H1 (cell line): Measurements from ENCODE around the gene LCE1D. TPM values are rescaled to one million over a fixed set of nuclear protein-coding genes. Genes with fewer than 3 reads are reported as not detected.

Experiments
- CTCF ChIA-PET: fragments of 300-600 bp; sonication (Branson Sonifier 250); formaldehyde crosslinking; loops from one replicate; lab custom pipeline; 2021; ENCODE audit not compliant: partially characterized antibody; lab: Charles Lee
- POLR2A ChIA-PET: fragments of 300-600 bp; sonication (Branson Sonifier 250); formaldehyde crosslinking; loops from one replicate; lab custom pipeline; 2021; ENCODE audit warnings: inconsistent platforms; ENCODE audit not compliant: partially characterized antibody; lab: Charles Lee
- DNase-seq, 2 experiments: peaks; one replicate each; pipeline versions ENCODE4 v3.0.0 to v3.0.0-alpha.2; 2010 to 2022; ENCODE audit warnings: low spot score in 2 of 2, low read depth in 1 of 2, mixed read lengths in 1 of 2
- FAIRE-seq: peaks from 2 replicates; lab custom pipeline; 2011; peaks lifted over from hg19 to GRCh38; lab: Jason Lieb, UNC
- H2AFZ ChIP-seq: 2 replicates; pipeline ENCODE4 v1.8.1; 2012; ENCODE audit warnings: low read length, inconsistent platforms
- H2AK5ac ChIP-seq: 2 replicates; pipeline ENCODE4 v1.6.1; 2013; ENCODE audit warnings: low read depth, low read length
- H2BK120ac ChIP-seq: replicated peaks from 2 replicates; pipeline ENCODE3; 2013; ENCODE audit warnings: low read depth, low read length, inconsistent platforms
- H2BK12ac ChIP-seq: 2 replicates; pipeline ENCODE4 v1.6.1; 2013; ENCODE audit warnings: low read depth, low read length
- H2BK15ac ChIP-seq: 2 replicates; pipeline ENCODE4 v1.6.1; 2013; ENCODE audit warnings: low read length
- H2BK20ac ChIP-seq: 2 replicates; pipeline ENCODE4 v1.6.1; 2013; ENCODE audit warnings: low read length
- H2BK5ac ChIP-seq: 2 replicates; pipeline ENCODE4 v1.6.1; 2013; ENCODE audit warnings: low read depth, low read length
- H3K14ac ChIP-seq: 2 replicates; pipeline ENCODE4 v1.6.1; 2013; ENCODE audit warnings: inconsistent platforms; ENCODE audit not compliant: insufficient read length
- H3K18ac ChIP-seq: 2 replicates; pipeline ENCODE4 v1.6.1; 2013; ENCODE audit warnings: low read length; ENCODE audit errors: extremely low read depth
- H3K23ac ChIP-seq: 2 replicates; pipeline ENCODE4 v1.6.1; 2013; ENCODE audit warnings: inconsistent platforms; ENCODE audit not compliant: insufficient read length
- H3K23me2 ChIP-seq: 2 replicates; pipeline ENCODE4 v1.6.1; 2013; ENCODE audit warnings: low read depth, low read length
- H3K27ac ChIP-seq: 2 replicates; pipeline ENCODE4 v1.6.1; 2011; ENCODE audit warnings: low read depth, low read length, inconsistent platforms
- H3K27me3 ChIP-seq, 4 experiments: replicated peaks in 1 of 4; 1 replicate in 1 of 4; 2 replicates in 3 of 4; pipeline versions ENCODE4 v1.6.1 to v1.8.1; 2011 to 2013; ENCODE audit warnings: low read length in 3 of 4, mild to moderate bottlenecking in 3 of 4, inconsistent platforms in 2 of 4, mixed read lengths in 2 of 4, moderate library complexity in 1 of 4; ENCODE audit not compliant: control insufficient read depth in 3 of 4, insufficient read depth in 3 of 4; ENCODE audit errors: extremely low read depth in 1 of 4
- H3K36me3 ChIP-seq, 4 experiments: 2 replicates each; pipeline versions ENCODE4 v1.6.1 to v1.8.1; 2011 to 2013; ENCODE audit warnings: mild to moderate bottlenecking in 4 of 4, low read length in 3 of 4, moderate library complexity in 2 of 4, control low read depth in 1 of 4, inconsistent platforms in 1 of 4; ENCODE audit not compliant: insufficient read depth in 4 of 4, control insufficient read depth in 2 of 4
- H3K4ac ChIP-seq: replicated peaks from 2 replicates; pipeline ENCODE3; 2013; ENCODE audit warnings: low read length, low read depth, mixed read lengths, inconsistent platforms; ENCODE audit not compliant: insufficient read length
- H3K4me1 ChIP-seq, 4 experiments: replicated peaks in 1 of 4; 1 replicate in 1 of 4; 2 replicates in 3 of 4; pipeline versions ENCODE4 v1.6.1 to v1.8.1; 2011 to 2013; ENCODE audit warnings: low read length in 3 of 4, inconsistent platforms in 2 of 4, mixed read lengths in 1 of 4; ENCODE audit not compliant: insufficient read depth in 4 of 4, control insufficient read depth in 3 of 4
- H3K4me2 ChIP-seq, 2 experiments: 2 replicates each; pipeline versions ENCODE4 v1.6.1 to v1.8.1; 2011 to 2013; ENCODE audit warnings: low read depth in 2 of 2, low read length in 2 of 2, control low read depth in 1 of 2, inconsistent platforms in 1 of 2, mild to moderate bottlenecking in 1 of 2; ENCODE audit not compliant: insufficient read depth in 1 of 2
- H3K4me3 ChIP-seq, 4 experiments: fragments of 200-600, 300-600 bp in 1 of 4; sonication (generic), shearing (Covaris generic), sonication (Bioruptor Twin) in 1 of 4; 2 replicates each; pipeline versions ENCODE4 v1.5.1 to v1.8.1; 2011 to 2016; ENCODE audit warnings: low read length in 4 of 4, low read depth in 3 of 4, control low read depth in 2 of 4, inconsistent platforms in 2 of 4, mild to moderate bottlenecking in 2 of 4, mixed read lengths in 1 of 4, moderate library complexity in 1 of 4; ENCODE audit not compliant: insufficient read depth in 2 of 4; ENCODE audit errors: extremely low read depth in 1 of 4
- H3K56ac ChIP-seq: replicated peaks from 2 replicates; pipeline ENCODE3; 2013; ENCODE audit warnings: low read depth, mild to moderate bottlenecking, mixed read lengths, low read length, inconsistent platforms; ENCODE audit not compliant: insufficient read length
- H3K79me1 ChIP-seq: 2 replicates; pipeline ENCODE4 v1.6.1; 2013; ENCODE audit warnings: low read depth, low read length, control low read depth
- H3K79me2 ChIP-seq, 2 experiments: 2 replicates each; pipeline versions ENCODE4 v1.6.1 to v1.8.1; 2012 to 2013; ENCODE audit warnings: low read length in 2 of 2, mild to moderate bottlenecking in 2 of 2, inconsistent platforms in 1 of 2; ENCODE audit not compliant: insufficient read depth in 2 of 2, control insufficient read depth in 1 of 2
- H3K9ac ChIP-seq, 4 experiments: replicated peaks in 1 of 4; 1 replicate in 1 of 4; 2 replicates in 3 of 4; pipeline versions ENCODE4 v1.6.1 to v1.8.1; 2011 to 2013; ENCODE audit warnings: low read depth in 3 of 4, low read length in 3 of 4, control low read depth in 2 of 4, mild to moderate bottlenecking in 2 of 4, moderate library complexity in 2 of 4, inconsistent platforms in 1 of 4; ENCODE audit errors: extremely low read depth in 1 of 4
- H3K9me3 ChIP-seq, 2 experiments: 2 replicates each; pipeline versions ENCODE4 v1.6.1 to v1.8.1; 2012 to 2013; ENCODE audit warnings: mild to moderate bottlenecking in 2 of 2, moderate library complexity in 2 of 2, control low read depth in 1 of 2, inconsistent platforms in 1 of 2, low read depth in 1 of 2, low read length in 1 of 2, mixed read lengths in 1 of 2; ENCODE audit not compliant: insufficient read depth in 2 of 2
- H4K20me1 ChIP-seq, 2 experiments: replicated peaks in 1 of 2; 2 replicates each; pipeline versions ENCODE3 to v1.8.1; 2011 to 2013; ENCODE audit warnings: inconsistent platforms in 2 of 2, low read length in 2 of 2, mild to moderate bottlenecking in 1 of 2; ENCODE audit not compliant: insufficient read depth in 2 of 2, control insufficient read depth in 1 of 2
- H4K5ac ChIP-seq: 2 replicates; pipeline ENCODE4 v1.6.1; 2013; ENCODE audit warnings: low read length, low read depth, mixed read lengths, inconsistent platforms; ENCODE audit not compliant: insufficient read length
- H4K8ac ChIP-seq: 2 replicates; pipeline ENCODE4 v1.8.0; 2013; ENCODE audit warnings: mild to moderate bottlenecking, moderate library complexity, low read length, inconsistent platforms; ENCODE audit not compliant: insufficient read depth; ENCODE audit errors: extremely low read depth
- H4K91ac ChIP-seq: replicated peaks from 2 replicates; pipeline ENCODE3; 2013; ENCODE audit warnings: low read length, mixed read lengths, inconsistent platforms; ENCODE audit not compliant: insufficient read length
- CHD2 ChIP-seq: IDR thresholded peaks from 2 replicates; pipeline ENCODE4 v1.6.1; 2012; ENCODE audit warnings: low read length, improper control_type of control experiment
- NANOG ChIP-seq: IDR thresholded peaks from 2 replicates; pipeline ENCODE4 v1.6.1; 2011; ENCODE audit warnings: low read length, low read depth, mild to moderate bottlenecking, inconsistent platforms; ENCODE audit not compliant: insufficient read depth, poor library complexity, severe bottlenecking
- RBBP5 ChIP-seq: IDR thresholded peaks from 2 replicates; pipeline ENCODE4 v1.7.1; 2012; ENCODE audit warnings: low read depth, mild to moderate bottlenecking, inconsistent platforms, low read length, moderate library complexity, borderline replicate concordance
- SRF ChIP-seq: IDR thresholded peaks from 2 replicates; pipeline ENCODE4 v1.6.1; 2011; ENCODE audit warnings: mild to moderate bottlenecking, low read depth, low read length, moderate library complexity
- WGBS, 2 experiments: shearing (Covaris generic) in 1 of 2; methylation state at CpG; one replicate each; pipeline versions ENCODE4 v1.1.6 to v1.1.7; 2013 to 2015; ENCODE audit warnings: low lambda C conversion rate in 2 of 2, mixed read lengths in 2 of 2, inconsistent platforms in 1 of 2, low coverage in 1 of 2, missing lambda C conversion rate in 1 of 2; ENCODE audit not compliant: insufficient replicate concordance in 2 of 2, insufficient coverage in 1 of 2, insufficient read length in 1 of 2; ENCODE audit errors: extremely low coverage in 1 of 2, missing lambda C conversion rate in 1 of 2; 5-methylcytosine and 5-hydroxymethylcytosine counted together
- polyA plus RNA-seq, 7 experiments: library from polyadenylated mRNA; depleted of rRNA in 3 of 7; stranded (reverse) in 5 of 7; unstranded in 2 of 7; fragments of >200 nt in 5 of 7; fragments of 200-250 nt in 2 of 7; gene quantifications; 1 replicate in 5 of 7; 2 replicates in 1 of 7; 4 replicates in 1 of 7; pipeline versions ENCODE4 v1.2.1 to v1.2.3, GENCODE V29; 2011 to 2013; ENCODE audit warnings: missing spikeins in 2 of 7, mixed read lengths in 2 of 7
- total RNA-seq: library from RNA; stranded (reverse); fragmentation: NEBNext Ultra II Directional; extraction: Animal tissue kit (Norgen Biotek cat#: 25700); gene quantifications from 2 replicates; pipeline ENCODE4 v1.2.1, GENCODE V29; 2021
- TF ChIP-seq, protein P1 (sequence below): IDR thresholded peaks from 2 replicates; pipeline ENCODE4 v1.6.1; 2011; ENCODE audit warnings: low read length, improper control_type of control experiment

LCE1D gene
- total and polyA plus RNA-seq, 2 of the 8 experiments (the other 6 are each of a cell fraction or from before 2014, with no cell fraction given), result not detected

DNA sequence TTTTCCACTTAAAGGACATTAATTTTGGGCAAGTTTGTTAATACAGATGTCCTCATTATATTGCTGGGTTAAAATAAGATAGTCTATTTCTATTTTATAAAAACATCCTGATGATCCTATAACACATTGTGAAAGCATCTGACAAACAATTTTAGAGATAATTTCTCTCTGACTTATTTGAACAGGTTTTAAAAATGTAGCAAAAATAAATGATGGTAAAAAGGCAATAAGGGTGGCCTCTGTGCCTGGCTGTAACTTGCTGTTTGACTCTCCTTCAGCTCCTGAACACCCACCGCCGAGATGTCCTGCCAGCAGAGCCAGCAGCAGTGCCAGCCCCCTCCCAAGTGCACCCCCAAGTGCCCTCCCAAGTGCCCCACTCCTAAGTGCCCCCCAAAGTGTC, 30.7 kb downstream of the LCE1D start, which contains the start of gene LCE1A:
TSS of gene LCE1A (plus strand) at position 301 of the 400 bp plus-strand sequence. CDS start at position 301, 0 bp downstream.
- no peak within 1 kb of the TSS for H2BK5ac ChIP-seq
- FAIRE-seq, result no peak
- no peak within 1 kb of the TSS for H3K14ac ChIP-seq
- ChIA-PET POLR2A (no interaction called here), CTCF (no interaction called here)
- WGBS, 2 experiments, result 83% methylated on average over 2 of the region's 2 CpGs; no CpG with 5 or more reads in 1 of the 2 experiments
- H2BK12ac ChIP-seq, result no peak within 1 kb of the TSS
- H4K5ac ChIP-seq, result no peak within 1 kb of the TSS
- H3K36me3 ChIP-seq, result no peaks in the 10 kb centered on the region
- H3K4me3 ChIP-seq, result no peak within 1 kb of the TSS
- H3K4me1 ChIP-seq, result no peaks in the 10 kb centered on the region
- H2BK15ac ChIP-seq, result no peak within 1 kb of the TSS
- peaks cover 55 to 66% of the 10 kb centered on the region in 2 experiments for H3K9me3 ChIP-seq
- no peak within 1 kb of the TSS for H3K4me2 ChIP-seq
- no peak within 1 kb of the TSS for H2BK120ac ChIP-seq
- no peak within 1 kb of the TSS for H4K8ac ChIP-seq
- H4K20me1 ChIP-seq, result no peaks in the 10 kb centered on the region
- H3K27ac ChIP-seq, result no peak within 1 kb of the TSS
- no peak within 1 kb of the TSS for H3K18ac ChIP-seq
- no peak within 1 kb of the TSS for H4K91ac ChIP-seq
- H3K27me3 ChIP-seq, result no peaks in the 10 kb centered on the region
- no peak within 1 kb of the TSS for H2AK5ac ChIP-seq
- no peak within 1 kb of the TSS for H3K56ac ChIP-seq
- H3K23me2 ChIP-seq, result no peaks in the 10 kb centered on the region
- H3K4ac ChIP-seq, result no peak within 1 kb of the TSS
- H3K79me2 ChIP-seq, result no peaks in the 10 kb centered on the region
- DNase-seq, result no peak
- no peak within 1 kb of the TSS for H2BK20ac ChIP-seq
- H2AFZ ChIP-seq, result no peak within 1 kb of the TSS
- TF ChIP-seq RBBP5 (no peak), NANOG (no peak), SRF (no peak), CHD2 (no peak)
- TF ChIP-seq, protein P1, sequence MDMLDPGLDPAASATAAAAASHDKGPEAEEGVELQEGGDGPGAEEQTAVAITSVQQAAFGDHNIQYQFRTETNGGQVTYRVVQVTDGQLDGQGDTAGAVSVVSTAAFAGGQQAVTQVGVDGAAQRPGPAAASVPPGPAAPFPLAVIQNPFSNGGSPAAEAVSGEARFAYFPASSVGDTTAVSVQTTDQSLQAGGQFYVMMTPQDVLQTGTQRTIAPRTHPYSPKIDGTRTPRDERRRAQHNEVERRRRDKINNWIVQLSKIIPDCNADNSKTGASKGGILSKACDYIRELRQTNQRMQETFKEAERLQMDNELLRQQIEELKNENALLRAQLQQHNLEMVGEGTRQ, result no peak
- no peak within 1 kb of the TSS for H3K23ac ChIP-seq
- no peaks in the 10 kb centered on the region for H3K79me1 ChIP-seq
- no peak within 1 kb of the TSS for H3K9ac ChIP-seq
